SU-DHL-6 (cell line): ENCODE measurements around the gene TRMT112.

Experiments
- H2AFZ ChIP-seq: fragments of 200-600 bp; sonication (generic); 2 replicates; pipeline ENCODE4 v1.6.1; 2014; ENCODE audit warnings: low read depth, mild to moderate bottlenecking, moderate library complexity, mixed read lengths, antibody characterized with exemption, low read length; ENCODE audit not compliant: severe bottlenecking
- H3F3A ChIP-seq: fragments of 200-600 bp; shearing (Covaris generic); 2 replicates; pipeline ENCODE4 v1.6.0; 2016; ENCODE audit warnings: antibody characterized with exemption, mild to moderate bottlenecking; ENCODE audit not compliant: insufficient read depth
- H3K27ac ChIP-seq: fragments of 200-600 bp; sonication (generic); 2 replicates; pipeline ENCODE4 v1.5.1; 2016; ENCODE audit warnings: low read depth, mild to moderate bottlenecking, low read length, moderate library complexity, mixed read lengths
- H3K27me3 ChIP-seq: fragments of 200-600 bp; sonication (generic), shearing (Covaris generic); 2 replicates; pipeline ENCODE4 v1.6.0; 2014; ENCODE audit warnings: mild to moderate bottlenecking, low read length
- H3K36me3 ChIP-seq: fragments of 200-600 bp; sonication (generic); 2 replicates; pipeline ENCODE4 v1.6.1; 2014; ENCODE audit warnings: mild to moderate bottlenecking, low read length, mixed read lengths
- H3K4me2 ChIP-seq: fragments of 300-600, 200-600 bp; shearing (Covaris generic), sonication (generic); 2 replicates; pipeline ENCODE4 v1.6.0; 2014; ENCODE audit warnings: low read length, low read depth, mild to moderate bottlenecking; ENCODE audit not compliant: poor library complexity, severe bottlenecking
- H3K4me3 ChIP-seq: fragments of 200-600 bp; sonication (generic); 2 replicates; pipeline ENCODE4 v1.5.1; 2014; ENCODE audit warnings: antibody characterized with exemption, low read length, mild to moderate bottlenecking, mixed read lengths; ENCODE audit not compliant: insufficient read depth, poor library complexity, severe bottlenecking
- H3K79me2 ChIP-seq: fragments of 200-600 bp; sonication (generic); 2 replicates; pipeline ENCODE4 v1.6.1; 2014; ENCODE audit warnings: mild to moderate bottlenecking, low read length, moderate library complexity; ENCODE audit not compliant: insufficient read depth
- H3K9ac ChIP-seq: fragments of 200-600 bp; sonication (generic); 2 replicates; pipeline ENCODE4 v1.7.0; 2014; ENCODE audit warnings: mild to moderate bottlenecking, low read length
- H3K9me2 ChIP-seq: fragments of 200-600 bp; sonication (generic); replicated peaks from 2 replicates; pipeline ENCODE4 v1.6.1; 2014; ENCODE audit warnings: low read length; ENCODE audit not compliant: insufficient read depth
- H3K9me3 ChIP-seq: fragments of 200-600 bp; sonication (generic); 2 replicates; pipeline ENCODE4 v1.6.1; 2014; ENCODE audit warnings: low read length, mixed read lengths; ENCODE audit not compliant: insufficient read depth
- H4K20me1 ChIP-seq: fragments of 200-600 bp; sonication (generic); 2 replicates; pipeline ENCODE4 v1.6.1; 2014; ENCODE audit warnings: low read depth, mild to moderate bottlenecking, antibody characterized with exemption, low read length, moderate library complexity, mixed read lengths
- EZH2phosphoT487 ChIP-seq: fragments of 200-600 bp; sonication (generic), shearing (Covaris generic); conservative IDR thresholded peaks from 2 replicates; pipeline ENCODE4 v1.6.1; 2018; ENCODE audit warnings: mild to moderate bottlenecking, antibody characterized with exemption, low read length, moderate library complexity, mixed read lengths
- TF ChIP-seq, protein P1 (sequence below): fragments of 200-600 bp; sonication (generic); IDR thresholded peaks from one replicate; pipeline ENCODE4 v1.5.1; 2017; ENCODE audit warnings: antibody characterized with exemption, mild to moderate bottlenecking, low read length, moderate library complexity; ENCODE audit not compliant: insufficient read depth, poor library complexity, severe bottlenecking

Gene TRMT112

GRCh38 chr11:64296236-64296635, 21.1 kb downstream of the TRMT112 start:
- Histone ChIP-seq H2AFZ (no peak overlapping the region), H3K9me2 (no peaks in the 10 kb centered on the region), H3K9ac (no peak overlapping the region), H3K27me3 (no peaks in the 10 kb centered on the region), H3K9me3 (no peaks in the 10 kb centered on the region), H4K20me1 (no peaks in the 10 kb centered on the region), H3K27ac (no peak overlapping the region), H3K79me2 (no peaks in the 10 kb centered on the region), H3K4me3 (no peak overlapping the region), H3K36me3 (no peaks in the 10 kb centered on the region), H3F3A (no peaks in the 10 kb centered on the region), H3K4me2 (no peak overlapping the region)
- no peak for TF ChIP-seq EZH2phosphoT487
- TF ChIP-seq, protein P1, sequence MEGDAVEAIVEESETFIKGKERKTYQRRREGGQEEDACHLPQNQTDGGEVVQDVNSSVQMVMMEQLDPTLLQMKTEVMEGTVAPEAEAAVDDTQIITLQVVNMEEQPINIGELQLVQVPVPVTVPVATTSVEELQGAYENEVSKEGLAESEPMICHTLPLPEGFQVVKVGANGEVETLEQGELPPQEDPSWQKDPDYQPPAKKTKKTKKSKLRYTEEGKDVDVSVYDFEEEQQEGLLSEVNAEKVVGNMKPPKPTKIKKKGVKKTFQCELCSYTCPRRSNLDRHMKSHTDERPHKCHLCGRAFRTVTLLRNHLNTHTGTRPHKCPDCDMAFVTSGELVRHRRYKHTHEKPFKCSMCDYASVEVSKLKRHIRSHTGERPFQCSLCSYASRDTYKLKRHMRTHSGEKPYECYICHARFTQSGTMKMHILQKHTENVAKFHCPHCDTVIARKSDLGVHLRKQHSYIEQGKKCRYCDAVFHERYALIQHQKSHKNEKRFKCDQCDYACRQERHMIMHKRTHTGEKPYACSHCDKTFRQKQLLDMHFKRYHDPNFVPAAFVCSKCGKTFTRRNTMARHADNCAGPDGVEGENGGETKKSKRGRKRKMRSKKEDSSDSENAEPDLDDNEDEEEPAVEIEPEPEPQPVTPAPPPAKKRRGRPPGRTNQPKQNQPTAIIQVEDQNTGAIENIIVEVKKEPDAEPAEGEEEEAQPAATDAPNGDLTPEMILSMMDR = no peak

GRCh38 chr11:64295760-64296159, 21.6 kb downstream of the TRMT112 start:
- Histone ChIP-seq H4K20me1 (no peaks in the 10 kb centered on the region), H3K9me2 (no peaks in the 10 kb centered on the region), H3K27me3 (no peaks in the 10 kb centered on the region), H3K9me3 (no peaks in the 10 kb centered on the region), H3K36me3 (no peaks in the 10 kb centered on the region), H3K27ac (no peak overlapping the region), H2AFZ (no peak overlapping the region), H3K9ac (no peak overlapping the region), H3K4me3 (no peak overlapping the region), H3K4me2 (no peak overlapping the region), H3F3A (no peaks in the 10 kb centered on the region), H3K79me2 (no peaks in the 10 kb centered on the region)
- TF ChIP-seq, protein P1 = no peak
- TF ChIP-seq EZH2phosphoT487 = no peak

GRCh38 chr11:64294774-64295173, 22.6 kb downstream of the TRMT112 start:
- H3K4me2 ChIP-seq = no peak overlapping the region
- H3K79me2 ChIP-seq = no peaks in the 10 kb centered on the region
- no peaks in the 10 kb centered on the region for H3K36me3 ChIP-seq
- H3F3A ChIP-seq = no peaks in the 10 kb centered on the region
- H3K9me3 ChIP-seq = no peaks in the 10 kb centered on the region
- H3K9ac ChIP-seq = no peak overlapping the region
- no peaks in the 10 kb centered on the region for H4K20me1 ChIP-seq
- no peaks in the 10 kb centered on the region for H3K27me3 ChIP-seq
- TF ChIP-seq, protein P1 = no peak
- no peak for TF ChIP-seq EZH2phosphoT487
- H3K27ac ChIP-seq = no peak overlapping the region
- no peak overlapping the region for H3K4me3 ChIP-seq
- H3K9me2 ChIP-seq = no peaks in the 10 kb centered on the region
- no peak overlapping the region for H2AFZ ChIP-seq
